K562 (cell line): Measurements from ENCODE around the gene ILKAP. TPM values are rescaled to one million over a fixed set of nuclear protein-coding genes. Genes with fewer than 3 reads are reported as not detected.

Source experiments
- BRCA1 ChIP-seq, 2 experiments: fragments of 450-650 bp in 1 of 2; sonication (generic) in 1 of 2; formaldehyde crosslinking in 1 of 2; IDR thresholded peaks; 2 replicates each; pipeline versions ENCODE4 v1.5.0 to v1.6.1; 2017 to 2020; ENCODE audit warnings: mild to moderate bottlenecking in 1 of 2, missing genetic modification reagents in 1 of 2
- CHD1 ChIP-seq: fragments of 200-600 bp; sonication (generic); IDR thresholded peaks from one replicate; pipeline ENCODE4 v1.6.1; 2012; ENCODE audit warnings: mild to moderate bottlenecking, moderate library complexity, low read length, inconsistent platforms
- HSF4 ChIP-seq: fragments of 250-450 bp; sonication (Bioruptor Pico); IDR thresholded peaks from 2 replicates; pipeline ENCODE4 v2.1.2; 2022; ENCODE audit warnings: mild to moderate bottlenecking, moderate library complexity, borderline replicate concordance
- MAFK ChIP-seq: IDR thresholded peaks from 2 replicates; pipeline ENCODE4 v1.6.1; 2011; ENCODE audit warnings: low read length, improper control_type of control experiment
- MED1 ChIP-seq: sonication (generic); formaldehyde crosslinking; IDR thresholded peaks from 2 replicates; pipeline ENCODE4 v1.8.1; 2023; ENCODE audit warnings: missing genetic modification reagents, borderline replicate concordance
- NFE2 ChIP-seq: IDR thresholded peaks from 2 replicates; pipeline ENCODE4 v1.6.1; 2014; ENCODE audit warnings: antibody characterized with exemption, low read depth
- PCBP1 ChIP-seq: fragments of 200-400 bp; formaldehyde crosslinking; IDR thresholded peaks from 2 replicates; pipeline ENCODE4 v1.6.1; 2018; ENCODE audit warnings: mild to moderate bottlenecking, low read depth, low read length; ENCODE audit not compliant: poor library complexity, severe bottlenecking
- SIN3B ChIP-seq: fragments of 450-650 bp; IDR thresholded peaks from 2 replicates; pipeline ENCODE4 v1.6.1; 2017; ENCODE audit warnings: low read depth, mild to moderate bottlenecking, moderate library complexity
- TSC22D4 ChIP-seq: fragments of 450-650 bp; IDR thresholded peaks from 2 replicates; pipeline ENCODE4 v1.6.1; 2016; ENCODE audit warnings: missing genetic modification characterization, missing biosample characterization, control low read depth
- VEZF1 ChIP-seq: fragments of 200-800 bp; sonication (Bioruptor generic); IDR thresholded peaks from 2 replicates; pipeline ENCODE4 v1.6.1; 2017; ENCODE audit warnings: missing genetic modification characterization, missing compliant biosample characterization
- ZNF184 ChIP-seq: sonication (generic); formaldehyde crosslinking; IDR thresholded peaks from 2 replicates; pipeline ENCODE4 v1.5.0; 2020; ENCODE audit warnings: missing genetic modification reagents
- ZNF407 ChIP-seq: fragments of 450-650 bp; IDR thresholded peaks from 2 replicates; pipeline ENCODE4 v1.6.1; 2016; ENCODE audit warnings: low read depth
- polyA plus RNA-seq, 8 experiments: library from polyadenylated mRNA; depleted of rRNA in 4 of 8; stranded (reverse) in 5 of 8; unstranded in 3 of 8; fragments of >200 nt; fragmentation: Nextera tagmentation in 2 of 8; fragmentation: Illumina TruSeq in 1 of 8; extraction: Ambion mirVana in 2 of 8; extraction: Trizol in 1 of 8; gene quantifications; 2 replicates each; pipeline versions ENCODE4 v1.2.1 to v1.2.3, GENCODE V29; 2011 to 2014; ENCODE audit warnings: inconsistent platforms in 1 of 8, missing spikeins in 1 of 8
- total RNA-seq, 7 experiments: library from RNA; depleted of rRNA in 6 of 7; stranded (reverse); fragments of >200 nt in 6 of 7; fragmentation: Illumina TruSeq in 2 of 7; extraction: Trizol in 2 of 7; gene quantifications; 2 replicates each; pipeline versions ENCODE4 v1.2.1 to v1.2.3, GENCODE V29; 2011 to 2021; ENCODE audit warnings: low replicate concordance in 1 of 7
- TF ChIP-seq, protein P1 (sequence below): sonication (generic); formaldehyde crosslinking; IDR thresholded peaks from 2 replicates; pipeline ENCODE4 v1.8.0; 2022; ENCODE audit warnings: mild to moderate bottlenecking, missing genetic modification reagents

The ILKAP gene
- total and polyA plus RNA-seq, 9 of the 15 experiments (the other 6 are each of a cell fraction or from before 2014, with no cell fraction given), result 3.1 to 43.9 (median 20.7) TPM

- TF ChIP-seq, protein P1, sequence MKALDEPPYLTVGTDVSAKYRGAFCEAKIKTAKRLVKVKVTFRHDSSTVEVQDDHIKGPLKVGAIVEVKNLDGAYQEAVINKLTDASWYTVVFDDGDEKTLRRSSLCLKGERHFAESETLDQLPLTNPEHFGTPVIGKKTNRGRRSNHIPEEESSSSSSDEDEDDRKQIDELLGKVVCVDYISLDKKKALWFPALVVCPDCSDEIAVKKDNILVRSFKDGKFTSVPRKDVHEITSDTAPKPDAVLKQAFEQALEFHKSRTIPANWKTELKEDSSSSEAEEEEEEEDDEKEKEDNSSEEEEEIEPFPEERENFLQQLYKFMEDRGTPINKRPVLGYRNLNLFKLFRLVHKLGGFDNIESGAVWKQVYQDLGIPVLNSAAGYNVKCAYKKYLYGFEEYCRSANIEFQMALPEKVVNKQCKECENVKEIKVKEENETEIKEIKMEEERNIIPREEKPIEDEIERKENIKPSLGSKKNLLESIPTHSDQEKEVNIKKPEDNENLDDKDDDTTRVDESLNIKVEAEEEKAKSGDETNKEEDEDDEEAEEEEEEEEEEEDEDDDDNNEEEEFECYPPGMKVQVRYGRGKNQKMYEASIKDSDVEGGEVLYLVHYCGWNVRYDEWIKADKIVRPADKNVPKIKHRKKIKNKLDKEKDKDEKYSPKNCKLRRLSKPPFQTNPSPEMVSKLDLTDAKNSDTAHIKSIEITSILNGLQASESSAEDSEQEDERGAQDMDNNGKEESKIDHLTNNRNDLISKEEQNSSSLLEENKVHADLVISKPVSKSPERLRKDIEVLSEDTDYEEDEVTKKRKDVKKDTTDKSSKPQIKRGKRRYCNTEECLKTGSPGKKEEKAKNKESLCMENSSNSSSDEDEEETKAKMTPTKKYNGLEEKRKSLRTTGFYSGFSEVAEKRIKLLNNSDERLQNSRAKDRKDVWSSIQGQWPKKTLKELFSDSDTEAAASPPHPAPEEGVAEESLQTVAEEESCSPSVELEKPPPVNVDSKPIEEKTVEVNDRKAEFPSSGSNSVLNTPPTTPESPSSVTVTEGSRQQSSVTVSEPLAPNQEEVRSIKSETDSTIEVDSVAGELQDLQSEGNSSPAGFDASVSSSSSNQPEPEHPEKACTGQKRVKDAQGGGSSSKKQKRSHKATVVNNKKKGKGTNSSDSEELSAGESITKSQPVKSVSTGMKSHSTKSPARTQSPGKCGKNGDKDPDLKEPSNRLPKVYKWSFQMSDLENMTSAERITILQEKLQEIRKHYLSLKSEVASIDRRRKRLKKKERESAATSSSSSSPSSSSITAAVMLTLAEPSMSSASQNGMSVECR (CRISPR knock-in tag), result peak; percentile 90
- TF ChIP-seq BRCA1 (IDR thresholded peaks at IDR 0.05) (no peak), BRCA1 (CRISPR knock-in tag; IDR thresholded peaks at IDR 0.05) (no peak), MAFK (no peak), NFE2 (no peak), SIN3B (no peak), MED1 (no peak), HSF4 (CRISPR knock-in tag) (no peak), ZNF407 (no peak), ZNF184 (CRISPR knock-in tag) (no peak), CHD1 (no peak), TSC22D4 (no peak), PCBP1 (no peak), VEZF1 (CRISPR knock-in tag) (no peak)
These were observed 35.5 kb upstream of the ILKAP start (continued) for GRCh38 chr2:238238766-238239542.
